ENCODE measurements around the gene GNAT3. TPM values are rescaled to one million over a fixed set of nuclear protein-coding genes. Genes with fewer than 3 reads are reported as not detected.

GNAT3 gene
- total RNA-seq, 1 donor from 2014 or later = not detected

GRCh38 chr7:80491462-80491861, 20.4 kb downstream of the GNAT3 start:
- TF ChIP-seq CTCF (IDR thresholded peaks at IDR 0.05) = no peak
- Histone ChIP-seq H3K27me3 (no peaks in the 10 kb centered on the region), H3K4me3 (no peak overlapping the region), H3K9me3 (no peaks in the 10 kb centered on the region), H3K4me1 (no peaks in the 10 kb centered on the region), H3K27ac (no peak overlapping the region), H3K36me3 (no peaks in the 10 kb centered on the region)
- DNase-seq (ENCODE audit: low spot score in 2 of 2) = no peak
- intact Hi-C loops (cut with DNase I) = no loop called here

DNA sequence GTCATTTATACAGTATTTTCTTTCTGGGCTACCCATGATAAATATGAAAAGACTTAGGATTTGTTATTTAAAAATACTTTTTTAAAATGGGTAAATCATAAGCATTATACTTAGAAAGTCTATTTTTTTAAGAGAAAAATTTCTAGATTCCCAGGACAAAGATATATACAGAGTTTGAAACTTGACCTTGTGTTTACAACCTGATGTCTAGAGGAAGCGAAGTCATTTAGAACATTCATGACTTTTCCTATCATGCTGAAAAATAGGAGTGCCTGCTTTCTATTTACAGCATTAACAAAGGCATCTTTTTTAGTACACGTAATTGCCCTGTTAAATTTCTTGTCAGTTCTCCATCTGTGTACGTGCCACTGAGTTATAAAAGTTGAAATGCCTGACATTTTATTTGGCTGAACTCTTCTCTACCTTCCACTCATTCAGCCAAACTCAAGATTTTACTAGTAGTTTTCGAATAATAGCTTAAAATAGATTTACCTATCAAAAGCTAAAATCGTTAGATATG, 23.0 kb downstream of the GNAT3 start:
- no peak for DNase-seq (ENCODE audit: low spot score in 2 of 2)
- H3K4me3 ChIP-seq = no peak overlapping the region
- TF ChIP-seq CTCF (IDR thresholded peaks at IDR 0.05) = no peak
- H3K36me3 ChIP-seq = no peaks in the 10 kb centered on the region
- intact Hi-C loops (cut with DNase I) = no loop called here
- no peaks in the 10 kb centered on the region for H3K27me3 ChIP-seq
- no peaks in the 10 kb centered on the region for H3K9me3 ChIP-seq
- H3K27ac ChIP-seq = no peak overlapping the region
- no peaks in the 10 kb centered on the region for H3K4me1 ChIP-seq

GRCh38 chr7:80488406-80488805, 23.5 kb downstream of the GNAT3 start:
- H3K4me1 ChIP-seq = no peaks in the 10 kb centered on the region
- H3K9me3 ChIP-seq = no peaks in the 10 kb centered on the region
- no peak overlapping the region for H3K4me3 ChIP-seq
- H3K27me3 ChIP-seq = no peaks in the 10 kb centered on the region
- no peak for DNase-seq (ENCODE audit: low spot score in 2 of 2)
- no peaks in the 10 kb centered on the region for H3K36me3 ChIP-seq
- H3K27ac ChIP-seq = no peak overlapping the region
- TF ChIP-seq CTCF (IDR thresholded peaks at IDR 0.05) = no peak
- intact Hi-C loops (cut with DNase I) = no loop called here

DNA sequence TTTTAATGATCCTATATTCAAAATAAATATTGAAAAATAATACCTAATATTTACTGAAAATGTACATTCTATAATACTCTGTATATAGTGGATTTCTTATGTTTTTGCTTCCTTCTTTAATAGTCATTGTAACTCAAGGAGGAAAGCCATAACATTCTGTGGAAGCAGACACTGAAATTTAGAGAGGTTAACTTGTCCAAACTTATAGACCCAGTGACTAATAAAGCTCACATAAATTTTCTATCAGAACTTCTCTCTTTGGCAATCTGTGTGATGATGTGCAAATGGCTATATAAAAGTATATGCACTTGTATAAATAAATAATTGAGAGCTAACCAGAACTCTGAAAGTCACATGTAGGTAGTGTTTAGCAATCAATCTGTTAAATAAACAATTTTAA, 26.1 kb downstream of the GNAT3 start:
- no peak for DNase-seq (ENCODE audit: low spot score in 2 of 2)
- Histone ChIP-seq H3K4me3 (no peak overlapping the region), H3K36me3 (no peaks in the 10 kb centered on the region), H3K9me3 (no peaks in the 10 kb centered on the region), H3K4me1 (no peaks in the 10 kb centered on the region), H3K27me3 (no peaks in the 10 kb centered on the region), H3K27ac (no peak overlapping the region)
- TF ChIP-seq CTCF (IDR thresholded peaks at IDR 0.05) = no peak
- intact Hi-C loops (cut with DNase I) = no loop called here

DNA sequence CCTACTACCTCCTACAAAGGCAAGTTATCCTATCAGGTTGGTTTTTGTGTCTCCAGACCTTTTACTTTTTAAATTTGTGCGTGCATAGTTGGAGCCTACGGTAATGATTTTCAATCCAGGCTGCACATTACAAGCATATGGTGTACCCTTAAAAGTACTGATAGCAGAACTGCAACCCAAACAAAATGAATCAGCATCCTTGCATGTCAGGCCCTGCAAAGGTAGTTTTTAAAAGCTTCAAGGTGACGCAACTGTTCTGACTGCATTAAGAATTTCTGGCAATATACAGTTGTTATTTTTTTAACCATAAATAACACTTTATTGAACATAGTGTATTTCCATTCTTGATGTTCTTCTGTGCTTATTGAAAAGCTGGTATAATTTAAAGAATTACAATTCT, 28.9 kb downstream of the GNAT3 start:
- no peak overlapping the region for H3K27ac ChIP-seq
- no peaks in the 10 kb centered on the region for H3K27me3 ChIP-seq
- no peaks in the 10 kb centered on the region for H3K36me3 ChIP-seq
- no peak for TF ChIP-seq CTCF (IDR thresholded peaks at IDR 0.05)
- no peaks in the 10 kb centered on the region for H3K9me3 ChIP-seq
- no peaks in the 10 kb centered on the region for H3K4me1 ChIP-seq
- intact Hi-C loops (cut with DNase I) = no loop called here
- no peak for DNase-seq (ENCODE audit: low spot score in 2 of 2)
- no peak overlapping the region for H3K4me3 ChIP-seq
